ENCODE measurements around the gene TADA2A. TPM values are rescaled to one million over a fixed set of nuclear protein-coding genes. Genes with fewer than 3 reads are reported as not detected.

TADA2A gene
- total RNA-seq, 1 donor from 2014 or later: 14.5 TPM

DNA sequence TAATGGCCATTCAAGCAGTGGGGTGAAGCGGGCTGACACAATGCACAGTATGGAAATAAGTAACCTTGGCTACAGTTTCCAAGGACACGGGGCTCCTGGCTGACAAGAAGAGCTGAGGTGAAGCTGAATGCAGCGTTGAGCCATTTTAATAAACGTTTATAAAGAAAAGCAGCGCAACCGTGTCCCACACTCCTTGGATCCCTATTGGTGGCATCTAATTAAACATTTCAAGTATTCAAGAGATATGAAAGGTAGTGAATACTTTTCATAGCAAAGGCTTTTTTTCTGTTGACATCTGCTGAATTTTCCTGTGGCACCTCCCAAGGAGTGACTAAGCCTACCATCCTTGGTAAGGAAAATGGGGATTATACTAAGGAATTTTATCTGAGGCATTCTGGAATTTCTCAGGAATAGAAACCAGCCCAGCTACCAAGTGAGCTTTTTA, 109.5 kb downstream of the TADA2A start:
- Histone ChIP-seq H3K36me3 (ENCODE audit: control insufficient read depth, insufficient read depth, low read length) (peaks cover 2% of the 10 kb centered on the region), H3K27me3 (ENCODE audit: control insufficient read depth, insufficient read depth, low read length) (no peaks in the 10 kb centered on the region), H3K4me3 (ENCODE audit: low read depth, low read length) (no peak overlapping the region)
- TF ChIP-seq, protein P1, sequence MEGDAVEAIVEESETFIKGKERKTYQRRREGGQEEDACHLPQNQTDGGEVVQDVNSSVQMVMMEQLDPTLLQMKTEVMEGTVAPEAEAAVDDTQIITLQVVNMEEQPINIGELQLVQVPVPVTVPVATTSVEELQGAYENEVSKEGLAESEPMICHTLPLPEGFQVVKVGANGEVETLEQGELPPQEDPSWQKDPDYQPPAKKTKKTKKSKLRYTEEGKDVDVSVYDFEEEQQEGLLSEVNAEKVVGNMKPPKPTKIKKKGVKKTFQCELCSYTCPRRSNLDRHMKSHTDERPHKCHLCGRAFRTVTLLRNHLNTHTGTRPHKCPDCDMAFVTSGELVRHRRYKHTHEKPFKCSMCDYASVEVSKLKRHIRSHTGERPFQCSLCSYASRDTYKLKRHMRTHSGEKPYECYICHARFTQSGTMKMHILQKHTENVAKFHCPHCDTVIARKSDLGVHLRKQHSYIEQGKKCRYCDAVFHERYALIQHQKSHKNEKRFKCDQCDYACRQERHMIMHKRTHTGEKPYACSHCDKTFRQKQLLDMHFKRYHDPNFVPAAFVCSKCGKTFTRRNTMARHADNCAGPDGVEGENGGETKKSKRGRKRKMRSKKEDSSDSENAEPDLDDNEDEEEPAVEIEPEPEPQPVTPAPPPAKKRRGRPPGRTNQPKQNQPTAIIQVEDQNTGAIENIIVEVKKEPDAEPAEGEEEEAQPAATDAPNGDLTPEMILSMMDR (IDR thresholded peaks at IDR 0.05; ENCODE audit: insufficient read depth, low read length, poor library complexity, severe bottlenecking): no peak
- no peak for DNase-seq (ENCODE audit: low read depth)

DNA sequence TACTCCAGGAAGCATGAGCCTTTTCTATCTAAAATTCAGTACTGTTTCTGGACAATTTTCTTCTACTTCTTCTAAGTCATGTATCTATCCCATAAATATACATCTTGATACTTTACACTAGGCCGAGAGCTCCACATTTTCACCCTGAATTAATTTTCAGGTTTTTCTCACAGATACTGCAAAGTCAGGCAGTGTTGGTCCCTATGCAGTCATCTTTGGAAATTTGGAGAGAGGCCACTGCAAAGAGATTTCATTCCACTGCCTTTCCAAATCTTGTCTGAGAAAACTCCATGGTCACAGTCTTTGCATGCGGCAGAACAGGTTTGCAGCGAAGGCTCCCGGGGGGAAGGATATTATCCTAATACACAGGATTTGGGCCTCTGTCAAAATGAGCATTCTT, 111.2 kb downstream of the TADA2A start:
- TF ChIP-seq, protein P1 (IDR thresholded peaks at IDR 0.05; ENCODE audit: insufficient read depth, low read length, poor library complexity, severe bottlenecking): no peak

DNA sequence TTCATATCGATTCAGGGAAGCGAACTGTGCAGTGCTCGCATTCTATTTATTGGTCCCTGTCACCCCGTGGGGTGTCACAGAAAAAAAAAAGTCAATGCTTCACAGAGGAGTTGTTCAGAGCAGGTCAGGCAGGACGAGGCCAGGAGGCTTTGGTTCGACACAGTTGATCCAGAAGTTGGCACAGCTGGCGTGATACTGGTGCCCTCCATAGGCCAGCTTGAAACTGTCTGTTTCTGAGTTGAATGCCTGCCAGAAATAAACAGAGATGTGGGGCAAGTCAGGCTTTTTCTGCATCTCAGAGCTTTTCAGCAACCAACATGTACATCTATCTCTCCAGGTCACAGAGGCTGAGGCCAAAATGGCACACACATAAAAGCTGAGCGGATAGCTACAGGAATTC, 112.1 kb downstream of the TADA2A start:
- no peak for DNase-seq (ENCODE audit: low read depth)
- H3K27me3 ChIP-seq (ENCODE audit: control insufficient read depth, insufficient read depth, low read length): no peaks in the 10 kb centered on the region
- H3K36me3 ChIP-seq (ENCODE audit: control insufficient read depth, insufficient read depth, low read length): peaks cover 3% of the 10 kb centered on the region
- TF ChIP-seq, protein P1 (IDR thresholded peaks at IDR 0.05; ENCODE audit: insufficient read depth, low read length, poor library complexity, severe bottlenecking): no peak
- H3K4me3 ChIP-seq (ENCODE audit: low read depth, low read length): no peak overlapping the region

More for the DNA sequence above, 111.2 kb downstream of the TADA2A start:
- H3K27me3 ChIP-seq (ENCODE audit: control insufficient read depth, insufficient read depth, low read length): no peaks in the 10 kb centered on the region
- no peak overlapping the region for H3K4me3 ChIP-seq (ENCODE audit: low read depth, low read length)
- no peak for DNase-seq (ENCODE audit: low read depth)
- peaks cover 1% of the 10 kb centered on the region for H3K36me3 ChIP-seq (ENCODE audit: control insufficient read depth, insufficient read depth, low read length)

DNA sequence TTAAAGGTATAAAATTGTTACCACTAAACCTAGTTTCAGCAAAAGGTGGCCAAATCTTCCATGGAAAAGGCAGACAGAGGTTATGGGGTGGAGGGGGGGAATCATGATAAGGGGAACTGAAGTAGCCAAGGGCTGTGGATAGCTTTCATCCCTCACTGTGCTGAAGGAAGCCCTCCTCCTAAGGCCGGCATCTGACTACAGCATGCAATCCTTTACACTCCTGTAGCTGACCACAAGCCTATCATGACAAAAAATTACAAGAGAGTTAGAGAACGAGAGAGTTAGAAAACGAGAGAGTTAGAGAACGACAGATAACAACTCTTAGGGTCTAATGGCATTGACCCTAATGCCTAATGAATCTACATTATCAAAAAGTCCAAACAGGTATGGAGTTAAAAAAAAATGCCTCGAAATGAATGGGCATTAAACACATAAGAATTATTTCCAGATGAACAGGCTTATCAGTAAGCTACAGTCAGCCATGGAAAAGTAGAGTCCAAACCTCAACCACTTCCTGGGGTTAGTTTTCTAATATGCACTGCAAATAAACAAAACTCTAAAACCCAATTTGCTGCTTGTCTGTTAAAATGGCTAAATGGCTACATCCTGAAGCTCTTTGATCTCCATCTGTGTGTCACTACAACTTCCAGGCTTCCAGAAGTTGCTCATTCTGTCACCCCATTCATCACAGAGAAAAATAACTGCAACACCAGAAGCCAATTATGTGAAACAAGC, 112.7 kb downstream of the TADA2A start:
- Histone ChIP-seq H3K36me3 (ENCODE audit: control insufficient read depth, insufficient read depth, low read length) (peaks cover 3% of the 10 kb centered on the region), H3K27me3 (ENCODE audit: control insufficient read depth, insufficient read depth, low read length) (no peaks in the 10 kb centered on the region), H3K4me3 (ENCODE audit: low read depth, low read length) (no peak overlapping the region)
- TF ChIP-seq, protein P1 (IDR thresholded peaks at IDR 0.05; ENCODE audit: insufficient read depth, low read length, poor library complexity, severe bottlenecking): no peak
- no peak for DNase-seq (ENCODE audit: low read depth)

DNA sequence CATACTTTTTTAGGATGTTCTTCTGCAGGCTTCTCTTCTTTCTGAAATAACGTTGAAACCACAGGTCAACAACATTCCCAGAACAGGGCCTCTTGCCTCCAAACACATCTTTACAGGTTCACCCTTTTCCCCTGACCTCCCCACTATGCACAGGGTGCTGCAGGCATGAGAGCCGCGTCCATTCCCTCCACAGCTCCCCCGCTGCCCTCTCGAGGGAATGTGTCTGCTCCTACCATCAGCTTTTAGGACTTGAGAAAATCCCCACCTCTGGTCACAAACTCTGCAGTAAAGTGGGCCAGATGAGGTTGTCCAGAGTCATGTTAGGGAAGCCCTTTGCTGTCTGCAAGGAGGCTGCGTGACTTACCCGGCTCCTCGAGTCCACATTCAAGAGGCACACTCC, 113.5 kb downstream of the TADA2A start:
- DNase-seq (ENCODE audit: low read depth): no peak
- Histone ChIP-seq H3K4me3 (ENCODE audit: low read depth, low read length) (no peak overlapping the region), H3K36me3 (ENCODE audit: control insufficient read depth, insufficient read depth, low read length) (peaks cover 3% of the 10 kb centered on the region), H3K27me3 (ENCODE audit: control insufficient read depth, insufficient read depth, low read length) (no peaks in the 10 kb centered on the region)
- TF ChIP-seq, protein P1 (IDR thresholded peaks at IDR 0.05; ENCODE audit: insufficient read depth, low read length, poor library complexity, severe bottlenecking): no peak

DNA sequence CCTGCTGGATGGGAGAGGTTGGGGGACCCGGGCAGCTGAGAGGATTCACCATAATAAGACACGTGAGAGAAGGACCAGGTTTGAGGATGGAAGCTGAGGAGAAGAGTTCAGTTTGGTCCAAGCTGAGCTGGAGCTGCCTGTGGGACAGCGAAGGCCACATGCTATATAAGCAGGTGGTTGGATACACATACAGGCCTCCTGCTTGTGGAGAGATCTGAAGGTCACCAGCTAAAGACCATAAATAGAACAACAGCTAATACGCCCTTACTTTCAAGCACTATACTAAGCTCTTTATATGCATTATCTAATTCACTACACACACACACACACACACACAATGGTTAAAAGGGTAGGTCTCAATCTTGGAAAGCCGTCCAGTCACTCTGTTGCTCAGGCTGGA, 115.1 kb downstream of the TADA2A start:
- peaks cover 3% of the 10 kb centered on the region for H3K36me3 ChIP-seq (ENCODE audit: control insufficient read depth, insufficient read depth, low read length)
- TF ChIP-seq, protein P1 (IDR thresholded peaks at IDR 0.05; ENCODE audit: insufficient read depth, low read length, poor library complexity, severe bottlenecking): no peak
- H3K4me3 ChIP-seq (ENCODE audit: low read depth, low read length): no peak overlapping the region
- no peaks in the 10 kb centered on the region for H3K27me3 ChIP-seq (ENCODE audit: control insufficient read depth, insufficient read depth, low read length)
- no peak for DNase-seq (ENCODE audit: low read depth)
